ENCODE data around the gene MYRFL. TPM values are rescaled to one million over a fixed set of nuclear protein-coding genes. Genes with fewer than 3 reads are reported as not detected.

Gene MYRFL
- total RNA-seq, 1 donor from 2014 or later: 0.18 TPM

- Mint-ChIP-seq H3K36me3 (no peaks in the 10 kb centered on the region), H3K27ac (no peak overlapping the region), H3K4me3 (no peak overlapping the region), H3K9me3 (peaks cover 1% of the 10 kb centered on the region), H3K4me1 (peaks cover 59% of the 10 kb centered on the region), H3K27me3 (ENCODE audit: low read depth) (no peaks in the 10 kb centered on the region)
- TF ChIP-seq, protein P1, sequence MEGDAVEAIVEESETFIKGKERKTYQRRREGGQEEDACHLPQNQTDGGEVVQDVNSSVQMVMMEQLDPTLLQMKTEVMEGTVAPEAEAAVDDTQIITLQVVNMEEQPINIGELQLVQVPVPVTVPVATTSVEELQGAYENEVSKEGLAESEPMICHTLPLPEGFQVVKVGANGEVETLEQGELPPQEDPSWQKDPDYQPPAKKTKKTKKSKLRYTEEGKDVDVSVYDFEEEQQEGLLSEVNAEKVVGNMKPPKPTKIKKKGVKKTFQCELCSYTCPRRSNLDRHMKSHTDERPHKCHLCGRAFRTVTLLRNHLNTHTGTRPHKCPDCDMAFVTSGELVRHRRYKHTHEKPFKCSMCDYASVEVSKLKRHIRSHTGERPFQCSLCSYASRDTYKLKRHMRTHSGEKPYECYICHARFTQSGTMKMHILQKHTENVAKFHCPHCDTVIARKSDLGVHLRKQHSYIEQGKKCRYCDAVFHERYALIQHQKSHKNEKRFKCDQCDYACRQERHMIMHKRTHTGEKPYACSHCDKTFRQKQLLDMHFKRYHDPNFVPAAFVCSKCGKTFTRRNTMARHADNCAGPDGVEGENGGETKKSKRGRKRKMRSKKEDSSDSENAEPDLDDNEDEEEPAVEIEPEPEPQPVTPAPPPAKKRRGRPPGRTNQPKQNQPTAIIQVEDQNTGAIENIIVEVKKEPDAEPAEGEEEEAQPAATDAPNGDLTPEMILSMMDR (IDR thresholded peaks at IDR 0.05; ENCODE audit: unreplicated experiment): no peak
- no peak for DNase-seq (ENCODE audit: low spot score in 2 of 2, unreplicated experiment in 2 of 2)
Measured at GRCh38 chr12:69931569-69931968, 106.5 kb downstream of the MYRFL start.

DNA sequence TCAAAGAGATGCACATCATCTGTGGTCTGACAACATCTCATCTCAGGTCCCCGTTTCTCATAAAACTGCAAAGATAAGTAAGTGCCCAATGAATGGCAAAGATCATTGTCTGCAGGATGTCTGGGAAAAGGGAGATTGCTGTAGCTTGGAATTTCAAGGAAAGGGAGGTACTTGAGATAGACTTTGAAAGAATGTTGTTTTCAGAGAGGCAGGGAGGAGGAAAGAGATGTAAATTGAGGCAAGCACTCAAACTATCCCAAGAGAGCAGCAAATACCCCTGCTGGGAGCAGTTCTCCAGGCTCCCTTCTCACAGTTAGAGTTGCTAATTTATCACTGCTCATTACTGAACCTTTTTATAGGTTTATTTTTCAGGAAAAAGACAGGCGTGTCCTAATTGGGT, 107.1 kb downstream of the MYRFL start:
- no peak overlapping the region for H3K4me3 Mint-ChIP-seq
- DNase-seq (ENCODE audit: low spot score in 2 of 2, unreplicated experiment in 2 of 2): no peak
- no peaks in the 10 kb centered on the region for H3K36me3 Mint-ChIP-seq
- no peaks in the 10 kb centered on the region for H3K27me3 Mint-ChIP-seq (ENCODE audit: low read depth)
- TF ChIP-seq, protein P1 (IDR thresholded peaks at IDR 0.05; ENCODE audit: unreplicated experiment): no peak
- H3K4me1 Mint-ChIP-seq: peaks cover 64% of the 10 kb centered on the region
- peak overlapping the region; percentile 49 for H3K27ac Mint-ChIP-seq
- peaks cover 6% of the 10 kb centered on the region for H3K9me3 Mint-ChIP-seq

- DNase-seq (ENCODE audit: low spot score in 2 of 2, unreplicated experiment in 2 of 2): no peak
- Mint-ChIP-seq H3K27ac (peak overlapping the region; percentile 49), H3K27me3 (ENCODE audit: low read depth) (no peaks in the 10 kb centered on the region), H3K9me3 (peaks cover 12% of the 10 kb centered on the region), H3K4me1 (peaks cover 57% of the 10 kb centered on the region), H3K4me3 (no peak overlapping the region), H3K36me3 (peaks cover 6% of the 10 kb centered on the region)
- TF ChIP-seq, protein P1 (IDR thresholded peaks at IDR 0.05; ENCODE audit: unreplicated experiment): no peak
Measured at GRCh38 chr12:69932676-69933552, 107.9 kb downstream of the MYRFL start.

- Mint-ChIP-seq H3K27ac (no peak overlapping the region), H3K4me3 (no peak overlapping the region), H3K9me3 (peaks cover 13% of the 10 kb centered on the region), H3K4me1 (peaks cover 49% of the 10 kb centered on the region), H3K27me3 (ENCODE audit: low read depth) (no peaks in the 10 kb centered on the region), H3K36me3 (peaks cover 6% of the 10 kb centered on the region)
- TF ChIP-seq, protein P1 (IDR thresholded peaks at IDR 0.05; ENCODE audit: unreplicated experiment): no peak
- no peak for DNase-seq (ENCODE audit: low spot score in 2 of 2, unreplicated experiment in 2 of 2)
Measured at GRCh38 chr12:69934011-69934410, 109.0 kb downstream of the MYRFL start.

GRCh38 chr12:69935651-69936100, 110.6 kb downstream of the MYRFL start:
- no peaks in the 10 kb centered on the region for H3K27me3 Mint-ChIP-seq (ENCODE audit: low read depth)
- TF ChIP-seq, protein P1 (IDR thresholded peaks at IDR 0.05; ENCODE audit: unreplicated experiment): no peak
- H3K4me3 Mint-ChIP-seq: no peak overlapping the region
- H3K4me1 Mint-ChIP-seq: peaks cover 38% of the 10 kb centered on the region
- peak overlapping the region; percentile 86 for H3K27ac Mint-ChIP-seq
- peaks cover 6% of the 10 kb centered on the region for H3K36me3 Mint-ChIP-seq
- H3K9me3 Mint-ChIP-seq: peaks cover 13% of the 10 kb centered on the region
- no peak for DNase-seq (ENCODE audit: low spot score in 2 of 2, unreplicated experiment in 2 of 2)

Data from mesothelial cell of epicardium (in vitro differentiated cells).